GM19395 (cell line): ENCODE results near the gene CACNA2D3.

Experiments used
- ATAC-seq: cut with Tn5 transposase; IDR thresholded peaks from one replicate; pipeline ENCODE4 v1.9.1; 2021; ENCODE audit warnings: mild to moderate bottlenecking, moderate library complexity; ENCODE audit not compliant: unreplicated experiment

The CACNA2D3 gene

GRCh38 chr3:54713031-54713430, 590.7 kb downstream of the CACNA2D3 start:
- ATAC-seq, result no peak

- no peak for ATAC-seq
These were observed 591.1 kb downstream of the CACNA2D3 start for GRCh38 chr3:54713455-54713854.

GRCh38 chr3:54714035-54714434, 591.7 kb downstream of the CACNA2D3 start:
- ATAC-seq, result no peak

GRCh38 chr3:54717506-54717905, 595.2 kb downstream of the CACNA2D3 start:
- ATAC-seq, result no peak

- ATAC-seq, result no peak
These were observed 597.6 kb downstream of the CACNA2D3 start for GRCh38 chr3:54719914-54720313.

GRCh38 chr3:54720604-54721003, 598.3 kb downstream of the CACNA2D3 start:
- no peak for ATAC-seq

GRCh38 chr3:54731732-54732445, 609.5 kb downstream of the CACNA2D3 start:
- no peak for ATAC-seq

- no peak for ATAC-seq
These were observed 611.0 kb downstream of the CACNA2D3 start for GRCh38 chr3:54733106-54734006.

GRCh38 chr3:54736459-54736858, 614.1 kb downstream of the CACNA2D3 start:
- no peak for ATAC-seq

GRCh38 chr3:54743755-54744154, 621.4 kb downstream of the CACNA2D3 start:
- ATAC-seq, result no peak

GRCh38 chr3:54744291-54744690, 621.9 kb downstream of the CACNA2D3 start:
- no peak for ATAC-seq

GRCh38 chr3:54745843-54746242, 623.5 kb downstream of the CACNA2D3 start:
- no peak for ATAC-seq

GRCh38 chr3:54746722-54747121, 624.4 kb downstream of the CACNA2D3 start:
- no peak for ATAC-seq

- no peak for ATAC-seq
These were observed 633.4 kb downstream of the CACNA2D3 start for GRCh38 chr3:54755756-54756155.

GRCh38 chr3:54756330-54756731, 634.0 kb downstream of the CACNA2D3 start:
- no peak for ATAC-seq

GRCh38 chr3:54758461-54758860, 636.1 kb downstream of the CACNA2D3 start:
- ATAC-seq, result no peak

- no peak for ATAC-seq
These were observed 636.8 kb downstream of the CACNA2D3 start for GRCh38 chr3:54759166-54759565.

- ATAC-seq, result no peak
These were observed 637.8 kb downstream of the CACNA2D3 start for GRCh38 chr3:54760201-54760600.

GRCh38 chr3:54761637-54762036, 639.3 kb downstream of the CACNA2D3 start:
- no peak for ATAC-seq

- no peak for ATAC-seq
These were observed 642.6 kb downstream of the CACNA2D3 start for GRCh38 chr3:54764911-54765310.

GRCh38 chr3:54771050-54771449, 648.7 kb downstream of the CACNA2D3 start:
- ATAC-seq, result no peak

GRCh38 chr3:54772051-54772450, 649.7 kb downstream of the CACNA2D3 start:
- ATAC-seq, result no peak
